ENCODE data around the gene DPP7. TPM values are rescaled to one million over a fixed set of nuclear protein-coding genes. Genes with fewer than 3 reads are reported as not detected.

Gene DPP7
- total and polyA plus RNA-seq, 10 of the 15 experiments (the other 5 are each of a cell fraction or from before 2014, with no cell fraction given), result 0.68 to 245 (median 106) TPM

- no peak for TF ChIP-seq SREBF1 (IDR thresholded peaks at IDR 0.05; ENCODE audit: low read length)
Observed at GRCh38 chr9:137141050-137141810, 26.7 kb upstream of the DPP7 start (continued).

DNA sequence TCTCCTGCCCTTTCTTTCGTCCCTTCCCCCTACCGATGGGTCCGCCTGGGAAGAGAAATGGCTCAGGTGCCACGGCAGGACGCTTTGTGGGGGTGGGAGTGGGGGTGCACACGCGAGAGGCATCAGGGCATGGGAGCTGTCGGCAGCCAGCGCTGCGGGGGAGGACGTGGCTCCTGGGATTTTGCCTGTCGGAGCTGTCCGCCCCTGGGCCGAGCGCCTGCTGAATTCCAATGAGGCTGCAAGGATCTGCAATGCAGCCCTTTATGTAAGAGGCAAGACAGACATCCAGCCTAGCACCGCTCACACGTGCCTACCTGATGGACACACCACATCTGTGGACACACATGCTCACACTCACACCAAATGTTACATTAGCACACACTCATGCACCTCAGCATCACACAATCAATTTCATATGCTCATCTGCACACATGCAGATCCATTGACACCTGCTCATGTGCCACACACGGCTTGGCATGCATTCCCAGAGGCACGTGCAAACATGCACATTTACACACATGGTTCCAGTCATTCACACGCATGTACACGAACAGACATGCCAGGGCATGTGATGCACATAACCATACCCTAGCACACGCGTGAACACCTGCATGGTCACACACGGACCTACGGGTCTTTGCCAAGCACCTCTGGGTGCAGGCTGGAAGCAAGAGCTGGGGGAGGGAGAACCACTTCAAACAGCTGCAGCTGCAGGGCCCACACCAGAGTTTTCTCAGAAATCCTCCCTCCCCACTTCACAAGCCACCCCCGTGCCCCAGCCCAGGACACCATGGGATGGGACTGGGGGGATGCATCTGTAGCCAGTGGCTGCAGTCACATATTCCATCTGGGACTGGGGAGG is 25.8 kb upstream of the DPP7 start:
- ATAC-seq (no peak), FAIRE-seq (no peak), DNase-seq (ENCODE audit: low read depth, low spot score) (no peak)
- WGBS (ENCODE audit: insufficient coverage, insufficient replicate concordance, low lambda C conversion rate, missing lambda C conversion rate), result 67% methylated on average over 23 of the region's 26 CpGs
- Histone ChIP-seq H3K36me3 (ENCODE audit: control insufficient read depth in 2 of 2, insufficient read depth in 2 of 2, low read length in 1 of 2) (no peaks in the 10 kb centered on the region), H3K9me3 (replicated peaks; ENCODE audit: control insufficient read depth, insufficient read depth, low read length) (no peaks in the 10 kb centered on the region; the same call in 2 of the 3 replicates), H4K20me1 (ENCODE audit: control insufficient read depth, insufficient read depth) (no peaks in the 10 kb centered on the region), H3K4me1 (ENCODE audit: control insufficient read depth, insufficient read depth, low read length) (no peaks in the 10 kb centered on the region), H3K27ac (ENCODE audit: control insufficient read depth, insufficient read depth) (no peak overlapping the region), H2AFZ (ENCODE audit: control insufficient read depth, low read depth, low read length) (no peak overlapping the region), H3K9ac (ENCODE audit: control insufficient read depth, insufficient read depth, low read length) (no peak overlapping the region), H3K4me2 (ENCODE audit: control insufficient read depth, insufficient read depth) (no peak overlapping the region), H3K79me2 (ENCODE audit: control insufficient read depth, insufficient read depth, low read length) (no peaks in the 10 kb centered on the region), H3K27me3 (replicated peaks in 1 of 2; ENCODE audit: control insufficient read depth in 2 of 2, insufficient read depth in 2 of 2, low read length in 1 of 2) (peaks cover 10 to 14% of the 10 kb centered on the region in 2 experiments), H3K4me3 (no peak overlapping the region)
- intact Hi-C loops (cut with micrococcal nuclease; ENCODE audit: unreplicated experiment) (no loop called here), in situ Hi-C loops (cut with MboI) (no loop called here)
- POLR2A ChIA-PET, result interaction anchor here (0.6 to 1.7 kb wide), 2 partner anchors 11 to 17 kb away, joined by 4 to 5 read pairs; no protein-coding TSS in a partner anchor
- RAD21 ChIA-PET (ENCODE audit: unreplicated experiment), result interaction anchor here (0.5 to 1.0 kb wide), 2 partner anchors 10 to 73 kb away, joined by 3 read pairs; no protein-coding TSS in a partner anchor
- no TSS peak for BruUV-seq (replicated peaks)
- TF ChIP-seq HDGF (IDR thresholded peaks at IDR 0.05), result no peak
- TF ChIP-seq BHLHE40 (IDR thresholded peaks at IDR 0.05; ENCODE audit: borderline replicate concordance in 1 of 2, low read depth in 2 of 2, low read length in 1 of 2), result 0 out of 4 replicates have a peak, but pooled peaks of 1 of the 2 experiments have one; percentile 14
- no peak for TF ChIP-seq ZNF207 (IDR thresholded peaks at IDR 0.05; ENCODE audit: borderline replicate concordance)
- CTCF ChIA-PET, result interaction anchor here (1.0 kb wide), 1 partner anchor 45 kb away, joined by 3 read pairs; no protein-coding TSS in a partner anchor
- SMC1A ChIA-PET (ENCODE audit: uncharacterized antibody, unreplicated experiment), result no interaction called here
